ENCODE measurements around the gene PTPRQ. TPM values are rescaled to one million over a fixed set of nuclear protein-coding genes. Genes with fewer than 3 reads are reported as not detected.

Gene PTPRQ
- total RNA-seq, 2 donors from 2014 or later = 2.3 to 2.4 TPM

DNA sequence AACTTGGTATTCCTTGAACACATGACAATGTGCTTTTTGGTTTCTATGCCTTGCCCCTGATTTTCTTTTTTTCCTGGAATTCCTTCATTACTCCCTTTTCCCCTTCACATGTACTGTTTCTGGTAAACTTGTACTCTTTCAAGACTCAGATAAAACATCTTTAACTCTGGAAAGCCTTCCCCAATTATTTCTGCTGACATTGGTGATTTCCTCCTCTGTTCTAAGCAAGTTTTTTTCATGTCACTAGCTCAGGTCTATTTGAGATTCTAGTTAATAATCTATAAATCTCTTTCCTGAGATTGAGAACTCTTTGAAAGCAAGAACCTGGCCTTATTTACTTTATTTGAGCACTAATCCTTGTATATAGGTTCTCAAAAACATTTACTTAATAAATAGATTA, 24.0 kb upstream of the PTPRQ start:
- H3K36me3 ChIP-seq = no peaks in the 10 kb centered on the region
- DNase-seq (ENCODE audit: low spot score) (no peak), ATAC-seq (ENCODE audit: insufficient number of reproducible peaks, low FRiP score, low read depth) (no peak)
- TF ChIP-seq CTCF (IDR thresholded peaks at IDR 0.05) = no peak
- H3K4me1 ChIP-seq (ENCODE audit: control insufficient read depth in 1 of 2, low read depth in 2 of 2) = peaks cover 0 to 7% of the 10 kb centered on the region in 2 donors
- no peaks in the 10 kb centered on the region for H3K27me3 ChIP-seq (replicated peaks; ENCODE audit: insufficient read depth)
- H3K27ac ChIP-seq = no peak overlapping the region
- H3K9me3 ChIP-seq = no peaks in the 10 kb centered on the region
- no peak overlapping the region for H3K4me3 ChIP-seq

DNA sequence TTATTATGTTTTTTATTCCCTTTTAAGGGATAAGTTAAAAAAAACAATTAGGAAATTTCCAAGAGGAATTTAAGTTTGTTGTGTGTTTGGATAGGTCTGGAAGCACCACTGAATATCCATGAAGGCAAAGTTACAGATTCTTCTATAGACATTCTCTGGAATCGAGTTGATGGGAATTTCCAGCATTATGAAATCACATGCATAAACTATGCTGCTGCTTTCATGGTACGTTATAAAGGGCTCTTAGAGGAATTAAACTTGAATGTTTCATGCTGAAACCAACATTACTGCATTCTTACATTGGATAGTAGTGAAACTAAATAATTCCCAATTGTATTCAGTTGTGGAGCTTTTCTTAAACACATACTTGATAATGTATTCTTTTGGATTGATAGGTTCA, 21.5 kb upstream of the PTPRQ start:
- Histone ChIP-seq H3K36me3 (no peaks in the 10 kb centered on the region), H3K4me1 (ENCODE audit: control insufficient read depth in 1 of 2, low read depth in 2 of 2) (peaks cover 0 to 7% of the 10 kb centered on the region in 2 donors), H3K27ac (no peak overlapping the region), H3K4me3 (no peak overlapping the region), H3K9me3 (no peaks in the 10 kb centered on the region), H3K27me3 (replicated peaks; ENCODE audit: insufficient read depth) (no peaks in the 10 kb centered on the region)
- DNase-seq (ENCODE audit: low spot score) (no peak), ATAC-seq (ENCODE audit: insufficient number of reproducible peaks, low FRiP score, low read depth) (no peak)
- no peak for TF ChIP-seq CTCF (IDR thresholded peaks at IDR 0.05)

DNA sequence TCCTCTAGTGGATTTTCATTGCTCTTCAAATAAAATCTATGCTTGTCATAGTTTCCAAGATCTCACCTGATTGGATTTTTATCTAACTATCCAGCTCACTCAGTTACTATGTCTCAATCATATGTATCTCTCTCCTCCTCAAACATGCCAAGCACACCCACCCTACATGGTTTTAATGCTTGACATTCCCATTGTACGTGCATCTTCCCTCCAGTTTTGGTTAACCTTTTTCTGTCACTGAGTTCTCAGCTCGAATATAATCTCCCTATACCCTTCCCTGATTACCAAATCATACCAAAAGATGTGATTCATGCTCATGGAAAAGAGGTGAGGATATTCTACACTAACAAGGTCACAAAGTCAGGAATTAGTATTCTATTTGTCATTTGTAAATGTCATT, 12.0 kb upstream of the PTPRQ start:
- Histone ChIP-seq H3K4me1 (ENCODE audit: control insufficient read depth in 1 of 2, low read depth in 2 of 2) (no peaks in the 10 kb centered on the region), H3K27me3 (replicated peaks; ENCODE audit: insufficient read depth) (no peaks in the 10 kb centered on the region), H3K9me3 (no peaks in the 10 kb centered on the region), H3K27ac (no peak overlapping the region), H3K36me3 (no peaks in the 10 kb centered on the region), H3K4me3 (no peak overlapping the region)
- TF ChIP-seq CTCF (IDR thresholded peaks at IDR 0.05) = no peak
- ATAC-seq (ENCODE audit: insufficient number of reproducible peaks, low FRiP score, low read depth) (no peak), DNase-seq (ENCODE audit: low spot score) (no peak)

DNA sequence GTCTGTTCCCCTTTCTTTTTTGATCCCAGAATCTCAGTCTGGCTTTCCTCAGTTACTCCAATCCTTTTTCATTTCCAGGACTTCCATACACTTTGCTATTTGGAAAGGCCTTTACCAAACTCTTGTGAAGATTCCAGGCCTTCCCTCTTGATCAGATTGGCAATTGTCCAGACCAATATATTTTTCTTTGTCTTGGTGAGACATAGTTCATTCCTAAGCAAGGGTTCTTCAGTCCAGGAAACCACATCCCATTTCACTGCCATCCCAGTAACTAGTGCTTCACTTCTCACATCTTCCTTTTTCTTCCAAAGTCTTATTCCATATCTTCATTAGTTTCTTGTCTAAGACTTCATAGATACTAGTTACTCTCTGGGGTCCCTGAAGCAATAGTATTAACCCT, 2.1 kb upstream of the PTPRQ start:
- Histone ChIP-seq H3K36me3 (no peaks in the 10 kb centered on the region), H3K4me1 (ENCODE audit: control insufficient read depth in 1 of 2, low read depth in 2 of 2) (peaks cover 15 to 16% of the 10 kb centered on the region in 2 donors), H3K27ac (no peak overlapping the region), H3K27me3 (replicated peaks; ENCODE audit: insufficient read depth) (no peaks in the 10 kb centered on the region), H3K9me3 (no peaks in the 10 kb centered on the region), H3K4me3 (no peak overlapping the region)
- DNase-seq (ENCODE audit: low spot score) (no peak), ATAC-seq (ENCODE audit: insufficient number of reproducible peaks, low FRiP score, low read depth) (no peak)
- no peak for TF ChIP-seq CTCF (IDR thresholded peaks at IDR 0.05)

GRCh38 chr12:80442426-80443222, 1.4 kb upstream of the PTPRQ start:
- H3K4me1 ChIP-seq (ENCODE audit: control insufficient read depth in 1 of 2, low read depth in 2 of 2) = peaks cover 15 to 16% of the 10 kb centered on the region in 2 donors
- H3K27me3 ChIP-seq (replicated peaks; ENCODE audit: insufficient read depth) = no peaks in the 10 kb centered on the region
- ATAC-seq (ENCODE audit: insufficient number of reproducible peaks, low FRiP score, low read depth) = no peak
- H3K4me3 ChIP-seq = no peak overlapping the region
- no peak for TF ChIP-seq CTCF (IDR thresholded peaks at IDR 0.05)
- no peaks in the 10 kb centered on the region for H3K9me3 ChIP-seq
- H3K36me3 ChIP-seq = no peaks in the 10 kb centered on the region
- no peak for DNase-seq (ENCODE audit: low spot score)
- H3K27ac ChIP-seq = no peak overlapping the region
